Neural cell (in vitro differentiated cells): ENCODE measurements around the gene DMBT1.

Source experiments
- CTCF ChIP-seq: fragments of 450-650 bp; IDR thresholded peaks from 2 replicates; pipeline ENCODE4 v1.5.1; 2014; ENCODE audit warnings: antibody characterized with exemption, mild to moderate bottlenecking, moderate library complexity; ENCODE audit not compliant: poor library complexity, severe bottlenecking
- EP300 ChIP-seq: fragments of 450-650 bp; conservative IDR thresholded peaks from 2 replicates; pipeline ENCODE4 v1.6.1; 2014; ENCODE audit warnings: antibody characterized with exemption, mild to moderate bottlenecking, moderate library complexity; ENCODE audit not compliant: poor library complexity, severe bottlenecking
- EZH2 ChIP-seq: fragments of 200-600, 300-800 bp; shearing (Covaris generic), sonication (generic); IDR thresholded peaks from 2 replicates; pipeline ENCODE4 v1.6.1; 2014; ENCODE audit warnings: antibody characterized with exemption, low read length, borderline replicate concordance, mild to moderate bottlenecking; ENCODE audit not compliant: insufficient read depth, poor library complexity, severe bottlenecking
- REST ChIP-seq: IDR thresholded peaks from 2 replicates; pipeline ENCODE4 v1.6.1; 2012; ENCODE audit warnings: borderline replicate concordance
- TAF1 ChIP-seq: IDR thresholded peaks from 2 replicates; pipeline ENCODE4 v1.6.1; 2012; ENCODE audit warnings: low read depth

- TF ChIP-seq CTCF = no peak
- TF ChIP-seq REST = no peak
- no peak for TF ChIP-seq EZH2
- TF ChIP-seq EP300 = no peak
- no peak for TF ChIP-seq TAF1
These were observed 45.5 kb upstream of the DMBT1 start for GRCh38 chr10:122515022-122515424.
